ENCODE results near the gene COX17. TPM values are rescaled to one million over a fixed set of nuclear protein-coding genes. Genes with fewer than 3 reads are reported as not detected.

The COX17 gene
- total RNA-seq, 1 donor from 2014 or later, result 130 TPM

DNA sequence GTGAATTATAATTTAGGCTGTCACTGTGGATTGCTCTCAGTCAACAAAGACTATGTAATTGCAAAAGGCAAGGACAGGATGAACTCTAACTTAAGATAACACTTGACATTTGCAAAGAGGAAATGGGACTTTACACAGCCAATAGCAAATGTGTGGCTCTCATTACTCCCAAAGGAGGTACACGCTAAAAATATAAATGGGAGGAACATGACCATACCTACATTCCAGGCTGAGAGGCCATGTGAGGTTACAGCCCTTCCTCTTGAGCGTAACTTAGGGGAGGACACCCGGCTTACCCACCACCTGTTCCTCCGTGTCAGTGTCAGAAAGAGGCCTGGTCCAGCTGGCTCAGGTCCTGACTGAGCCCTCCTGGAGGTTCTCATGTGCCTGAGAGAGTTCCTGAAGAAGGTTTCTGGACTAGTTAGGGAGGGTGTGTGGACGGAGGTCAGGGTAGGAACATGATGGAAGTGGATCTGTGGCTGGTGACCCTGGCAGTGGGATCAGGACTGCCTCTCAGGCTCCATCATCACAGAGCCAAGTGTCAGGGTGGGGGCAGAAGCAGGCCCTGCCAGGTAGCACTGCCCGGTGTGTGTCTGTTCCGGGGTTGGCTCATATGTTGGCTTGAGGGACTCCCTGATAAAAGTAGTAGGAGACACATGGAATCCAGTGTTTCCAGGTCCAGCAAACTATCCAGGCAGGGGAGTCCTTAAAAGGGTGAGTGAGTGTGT, 24.7 kb downstream of the COX17 start:
- DNase-seq (ENCODE audit: low spot score), result no peak
- intact Hi-C loops (cut with DNase I), result loop anchor here (2.0 kb wide), 1 partner anchor 16 kb away; no protein-coding TSS in a partner anchor

DNA sequence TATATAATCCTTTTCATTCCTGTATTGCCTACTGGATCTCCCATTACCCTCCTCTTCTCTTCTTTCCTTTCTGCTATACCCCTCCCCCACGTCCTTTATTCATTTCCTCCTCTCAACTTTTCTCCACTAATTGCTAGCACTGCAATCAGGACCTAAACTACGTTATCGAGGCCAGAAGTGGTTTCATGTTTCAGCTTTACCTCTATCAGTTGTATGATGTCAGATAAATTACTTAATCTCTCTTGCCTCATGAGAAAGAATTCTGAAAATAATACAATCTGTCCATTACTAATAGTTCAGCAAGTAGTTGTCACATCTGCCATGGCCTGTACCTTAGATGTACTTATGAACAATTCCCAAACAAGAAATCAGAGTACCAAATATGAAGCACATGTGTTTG, 27.4 kb downstream of the COX17 start:
- intact Hi-C loops (cut with DNase I), result no loop called here
- DNase-seq (ENCODE audit: low spot score), result no peak

DNA sequence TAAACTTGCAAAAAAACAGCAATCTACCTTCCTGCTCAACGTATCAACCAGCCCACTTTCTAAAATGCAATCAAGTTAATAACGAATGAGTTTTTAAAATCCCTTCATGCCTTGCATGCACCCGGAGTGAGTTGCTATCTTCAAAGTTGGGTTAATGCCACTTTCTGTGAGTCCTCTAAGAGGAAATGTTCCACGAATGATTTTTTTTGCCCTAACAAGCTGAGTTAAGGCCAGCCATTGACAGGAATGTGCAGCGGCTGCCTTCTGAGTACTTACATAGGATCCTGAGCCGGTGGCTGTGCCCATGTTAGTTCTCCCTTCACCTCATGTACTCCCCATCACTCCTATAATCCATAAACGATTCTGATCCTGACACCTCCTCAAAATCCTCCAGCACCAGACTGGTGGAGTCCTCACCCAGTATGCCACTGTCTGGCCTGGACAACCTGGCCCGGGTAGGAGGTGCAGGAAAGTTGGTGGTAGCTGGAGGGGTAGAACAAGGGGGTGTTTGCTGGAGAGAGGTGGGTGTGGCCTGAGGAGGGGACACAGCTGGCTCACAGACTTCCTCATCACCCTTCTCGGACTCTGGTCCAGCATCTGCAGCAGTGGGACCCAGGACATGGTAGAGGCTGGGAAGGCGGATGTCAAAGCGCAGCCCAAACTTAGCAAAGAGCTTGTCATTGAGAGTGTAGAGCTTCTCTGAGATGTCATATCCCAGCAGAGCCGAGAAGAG, 29.2 kb downstream of the COX17 start:
- intact Hi-C loops (cut with DNase I), result no loop called here
- DNase-seq (ENCODE audit: low spot score), result no peak

DNA sequence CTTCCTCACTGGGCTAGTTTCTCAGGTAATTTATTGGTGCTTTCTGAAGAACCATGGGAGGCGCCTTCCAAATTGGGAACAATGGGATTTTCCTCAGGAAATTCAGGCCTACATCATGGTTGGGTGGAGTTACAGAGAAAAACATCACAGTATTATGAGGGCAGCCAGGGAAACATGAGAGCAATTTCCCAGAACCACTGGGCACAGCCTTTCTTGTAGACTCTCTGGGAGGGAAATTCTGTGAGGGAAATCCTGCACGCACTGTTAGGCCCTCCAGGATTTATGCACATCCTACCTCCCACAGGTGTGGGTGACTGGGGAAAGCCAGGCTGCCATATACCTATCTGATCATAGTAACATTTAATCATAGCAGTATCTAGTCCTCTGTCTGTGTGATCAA, 30.0 kb downstream of the COX17 start:
- DNase-seq (ENCODE audit: low spot score), result no peak
- intact Hi-C loops (cut with DNase I), result no loop called here

DNA sequence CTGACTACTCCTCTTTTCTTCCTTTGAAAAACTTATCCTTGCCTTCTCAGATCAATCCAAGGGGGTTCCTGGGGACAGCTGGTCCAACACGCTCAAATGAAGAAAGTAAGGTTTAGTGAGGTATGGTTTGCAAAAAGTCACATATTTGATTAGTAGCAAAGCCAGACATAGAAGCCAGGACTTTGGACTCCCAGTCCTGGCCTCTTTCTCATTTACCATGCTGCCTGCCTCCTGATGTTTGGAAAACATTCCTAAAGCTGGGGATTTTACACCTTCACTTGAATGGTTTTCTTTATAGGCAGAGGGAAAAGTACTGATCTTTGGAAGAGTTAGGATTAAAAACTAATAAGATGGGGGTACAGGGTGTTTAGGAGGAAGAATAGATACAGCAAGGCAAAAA, 31.4 kb downstream of the COX17 start:
- intact Hi-C loops (cut with DNase I), result no loop called here
- no peak for DNase-seq (ENCODE audit: low spot score)

DNA sequence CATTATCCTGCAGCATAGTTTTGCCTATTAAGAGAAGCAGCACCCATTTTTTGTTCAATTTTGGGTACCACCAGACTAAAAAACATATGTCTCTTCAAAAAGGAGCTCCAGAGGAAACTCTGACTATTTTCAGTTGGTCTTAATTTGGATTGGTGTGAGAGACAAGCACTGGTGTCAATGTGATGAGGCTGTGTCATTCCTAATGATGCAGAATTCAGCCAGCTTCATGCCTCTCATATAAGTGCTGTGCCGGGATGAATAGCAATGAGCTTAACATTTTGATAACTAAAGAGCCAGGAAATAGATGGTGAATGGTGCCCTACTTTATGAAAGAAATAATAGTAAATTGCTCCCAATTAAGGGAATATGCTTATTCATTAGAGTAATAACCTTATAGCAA, 32.7 kb downstream of the COX17 start:
- intact Hi-C loops (cut with DNase I), result no loop called here
- DNase-seq (ENCODE audit: low spot score), result no peak

DNA sequence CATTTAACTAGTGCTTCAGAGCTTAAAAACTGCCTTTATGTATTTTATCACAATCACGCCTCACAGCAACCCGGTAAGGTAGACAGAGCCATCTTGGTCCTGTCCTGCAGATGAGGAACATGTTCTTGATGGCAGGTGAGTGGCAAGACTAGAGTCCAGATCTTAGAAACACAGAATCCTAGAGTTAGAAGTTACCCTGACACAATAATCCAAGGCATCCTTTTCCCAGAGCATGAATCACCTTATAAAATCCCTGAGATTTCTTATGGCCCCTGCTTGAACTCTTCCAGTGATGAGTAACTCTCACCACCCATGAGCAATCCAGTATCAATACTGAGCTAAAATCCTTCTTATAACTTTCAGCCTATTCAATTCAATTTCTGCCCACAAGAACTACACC, 33.7 kb downstream of the COX17 start:
- intact Hi-C loops (cut with DNase I), result no loop called here
- DNase-seq (ENCODE audit: low spot score), result no peak

DNA sequence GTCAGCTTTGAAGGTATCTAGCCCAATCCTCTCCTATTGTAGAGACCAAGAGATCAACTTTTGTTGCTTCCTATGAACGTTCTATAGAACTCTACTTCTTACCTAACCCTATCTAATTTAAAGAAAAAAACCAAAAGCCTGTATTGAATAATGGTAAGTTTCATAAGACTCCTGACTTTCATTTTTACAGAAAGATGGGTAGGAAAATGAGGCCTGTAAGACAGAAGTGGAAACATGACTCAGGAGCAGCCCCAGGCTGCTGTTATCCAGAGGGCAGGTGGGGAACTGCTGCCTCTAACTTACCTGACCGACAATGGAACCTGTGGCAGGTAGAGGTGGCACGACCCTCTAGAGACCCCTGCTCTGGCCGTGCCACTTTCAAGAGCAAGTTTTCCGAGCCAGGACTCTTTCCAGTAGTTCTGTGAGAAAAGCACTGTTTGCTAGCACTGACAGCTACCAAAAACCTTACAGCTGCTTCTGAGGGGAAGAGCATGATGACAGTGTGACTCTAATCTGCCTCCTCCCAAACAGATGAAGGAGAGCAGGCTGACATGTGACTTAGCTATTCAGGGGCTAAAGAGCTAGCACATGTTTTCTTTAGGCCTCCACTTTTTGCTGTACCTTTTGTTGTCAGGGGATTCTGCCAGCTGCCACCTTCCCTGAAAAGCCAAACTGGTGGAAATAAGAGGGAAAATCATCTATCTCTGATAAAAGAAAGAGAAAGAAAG, 34.3 kb downstream of the COX17 start:
- DNase-seq (ENCODE audit: low spot score), result no peak
- intact Hi-C loops (cut with DNase I), result no loop called here

DNA sequence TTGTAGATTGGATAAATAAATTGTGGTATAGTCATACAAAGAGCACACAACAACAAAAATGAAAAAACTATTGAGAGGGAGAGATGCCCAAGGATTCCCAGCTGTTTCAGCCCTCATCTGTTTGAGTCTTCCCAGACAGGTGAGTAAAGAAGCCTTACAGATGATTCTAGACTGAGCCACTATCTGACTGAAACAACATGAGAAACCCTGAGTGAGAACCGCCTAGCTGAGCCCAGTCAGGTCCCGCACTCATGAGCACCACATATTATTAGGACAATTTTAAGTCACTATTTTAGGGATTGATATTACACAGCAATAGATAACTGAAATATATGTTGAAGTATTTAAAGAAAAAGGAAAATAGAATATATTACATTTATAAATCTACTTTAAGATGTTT, 35.8 kb downstream of the COX17 start:
- intact Hi-C loops (cut with DNase I), result no loop called here
- DNase-seq (ENCODE audit: low spot score), result no peak

DNA sequence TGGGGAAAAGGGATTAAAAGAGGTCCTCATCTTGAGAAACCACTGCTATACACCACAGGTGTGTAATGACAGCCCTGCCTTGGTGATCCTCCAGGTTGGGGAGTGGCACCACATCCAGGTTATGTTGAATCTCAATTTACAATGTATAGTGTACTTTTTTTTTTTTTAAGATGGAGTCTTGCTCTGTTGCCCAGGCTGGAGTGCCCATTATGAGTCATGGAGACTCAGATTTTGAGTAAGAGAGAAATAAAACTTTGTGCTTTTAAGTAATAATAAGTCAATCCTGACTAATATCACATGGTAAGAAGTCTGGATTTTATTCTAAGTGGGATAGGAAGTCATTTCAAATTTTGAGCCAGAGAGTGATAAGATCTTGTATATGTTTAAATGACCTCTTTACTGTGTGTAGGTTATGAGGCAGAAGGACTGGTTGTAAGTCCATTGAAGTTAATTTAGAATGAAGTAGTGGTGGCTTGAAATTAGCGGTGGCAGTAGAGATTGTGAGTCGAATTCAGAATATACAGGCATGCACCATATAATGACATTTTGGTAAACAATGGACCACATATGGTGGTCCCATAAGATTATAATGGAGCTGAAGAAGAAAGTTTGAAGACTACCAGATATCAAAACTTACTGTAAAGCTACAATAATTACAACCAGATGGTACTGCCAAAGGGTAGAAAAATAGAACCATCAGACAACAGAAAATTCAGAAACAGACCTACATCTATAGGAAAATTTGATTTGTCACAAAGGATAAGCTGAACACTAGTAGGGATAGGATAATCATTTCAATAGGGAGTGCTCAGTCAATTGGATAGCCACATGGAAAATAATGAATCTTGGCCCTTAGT, 37.5 kb downstream of the COX17 start:
- intact Hi-C loops (cut with DNase I), result loop anchor here (2.0 to 10.0 kb wide), 2 partner anchors 37 to 65 kb away; partner anchors contain the start of genes ADPRH and COX17
- DNase-seq (ENCODE audit: low spot score), result no peak

DNA sequence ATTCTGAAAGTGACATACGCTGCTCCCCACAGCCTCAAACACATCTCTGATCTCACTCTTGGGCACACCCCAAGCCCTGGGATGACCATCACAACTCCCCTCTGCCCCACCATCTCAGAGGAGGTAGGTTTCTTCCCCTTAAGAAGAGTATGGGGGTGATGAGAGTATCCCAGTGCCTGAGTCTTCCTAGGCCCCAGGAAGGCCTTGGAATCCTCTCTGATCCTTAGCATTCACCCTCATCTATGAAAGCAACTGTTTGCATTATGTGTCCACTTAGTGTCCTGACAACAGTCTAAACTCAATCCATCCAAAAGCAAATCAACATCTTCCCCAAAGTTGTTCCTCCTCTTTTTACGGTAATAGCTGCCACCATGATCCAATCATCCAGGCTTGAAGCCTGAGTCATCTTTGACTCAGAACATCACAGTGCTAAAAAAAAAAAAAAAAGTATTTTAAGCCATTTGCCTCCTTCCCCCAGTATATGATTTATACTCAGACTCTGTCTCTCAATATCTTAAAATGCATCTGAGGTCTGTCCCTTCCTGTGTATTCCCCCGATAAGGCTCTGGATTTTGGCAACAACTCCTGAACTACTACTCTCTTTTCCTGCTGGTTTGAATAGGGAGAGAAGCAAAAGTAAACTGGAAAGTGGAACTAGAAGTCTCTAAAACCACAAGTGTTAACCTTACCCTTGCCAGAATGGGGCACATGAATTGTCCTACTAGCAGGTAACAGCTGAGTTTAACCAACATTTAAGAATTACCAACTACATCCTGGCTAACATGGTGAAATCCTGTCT, 39.3 kb downstream of the COX17 start:
- DNase-seq (ENCODE audit: low spot score), result no peak
- intact Hi-C loops (cut with DNase I), result loop anchor here (2.0 to 10.0 kb wide), 3 partner anchors 15 to 63 kb away; partner anchors contain the start of genes ADPRH and COX17

DNA sequence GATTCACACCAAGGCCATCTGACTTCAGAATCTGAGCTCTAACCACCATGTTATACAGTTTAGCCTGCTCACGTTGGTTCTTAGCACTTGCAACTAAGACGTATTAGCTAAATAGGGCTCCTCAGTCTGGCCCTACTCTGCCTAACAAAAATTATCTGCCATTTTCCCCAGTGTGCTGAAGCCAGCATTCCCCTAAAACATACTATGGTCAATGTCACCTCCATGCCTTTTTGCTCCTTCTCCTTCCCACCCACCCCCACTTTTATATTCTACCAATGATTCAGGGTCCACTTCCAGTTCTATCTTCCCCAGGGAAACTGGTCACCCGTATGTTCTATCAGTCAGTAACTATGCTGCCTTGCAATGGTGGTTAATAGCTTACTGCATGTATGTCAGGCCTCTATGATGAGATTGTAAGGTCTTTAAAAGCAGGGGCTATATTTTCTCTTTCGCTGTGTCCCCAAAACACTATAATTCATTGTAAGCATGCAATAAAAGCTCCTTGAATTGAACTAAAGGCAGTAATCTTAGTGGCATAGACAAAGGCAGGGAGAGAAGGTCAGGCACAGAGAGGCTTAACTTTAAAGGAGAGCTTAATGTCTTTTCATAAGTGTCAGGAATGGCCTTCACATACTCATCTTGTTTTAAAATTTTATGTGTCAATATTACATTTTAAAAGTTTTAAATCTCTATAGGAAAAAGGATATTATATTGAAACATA, 40.2 kb downstream of the COX17 start:
- DNase-seq (ENCODE audit: low spot score), result no peak
- intact Hi-C loops (cut with DNase I), result loop anchor here (2.0 to 10.0 kb wide), 2 partner anchors 16 to 62 kb away; partner anchors contain the start of gene ADPRH

DNA sequence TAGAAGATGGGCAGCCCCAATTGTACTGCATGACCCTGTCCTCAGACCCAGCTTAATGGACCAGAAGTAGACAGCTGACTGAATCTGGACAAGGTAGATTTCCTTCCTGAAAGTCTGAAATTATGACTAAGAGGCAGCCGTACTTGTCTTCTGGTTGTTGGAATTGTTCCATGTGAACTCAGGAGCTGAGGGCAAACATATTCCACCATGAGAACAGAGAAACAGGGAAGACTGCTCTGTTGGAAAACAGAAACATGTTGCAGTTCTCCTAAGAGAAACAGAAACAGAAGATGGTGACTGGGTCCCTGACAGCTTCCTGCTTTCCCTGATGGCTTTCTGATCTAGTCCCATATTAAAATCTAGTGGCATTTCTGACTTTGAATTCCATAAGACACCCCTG, 41.0 kb downstream of the COX17 start:
- no peak for DNase-seq (ENCODE audit: low spot score)
- intact Hi-C loops (cut with DNase I), result loop anchor here (2.0 to 10.0 kb wide), 2 partner anchors 17 to 61 kb away; partner anchors contain the start of gene ADPRH

DNA sequence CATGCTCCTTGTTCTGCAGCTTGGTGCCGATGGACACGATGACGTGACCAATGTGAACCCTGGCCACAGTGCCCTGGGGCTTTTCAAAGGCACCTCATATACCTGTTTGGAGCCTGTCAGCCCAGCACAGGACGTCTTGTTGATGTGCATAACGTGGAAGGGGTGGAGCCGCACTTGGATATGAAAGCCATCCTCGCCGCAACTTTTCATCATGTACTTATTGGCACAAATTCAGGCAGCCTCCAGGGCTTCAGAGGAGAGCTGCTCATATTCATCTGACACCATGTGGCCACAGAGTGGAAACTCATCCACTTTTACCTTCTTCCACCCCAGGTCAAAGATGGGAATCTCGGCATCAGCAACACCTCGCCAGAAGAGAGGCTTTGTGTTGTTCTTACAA, 41.5 kb downstream of the COX17 start:
- no peak for DNase-seq (ENCODE audit: low spot score)
- intact Hi-C loops (cut with DNase I), result loop anchor here (2.0 to 10.0 kb wide), 3 partner anchors 17 to 61 kb away; partner anchors contain the start of gene ADPRH

DNA sequence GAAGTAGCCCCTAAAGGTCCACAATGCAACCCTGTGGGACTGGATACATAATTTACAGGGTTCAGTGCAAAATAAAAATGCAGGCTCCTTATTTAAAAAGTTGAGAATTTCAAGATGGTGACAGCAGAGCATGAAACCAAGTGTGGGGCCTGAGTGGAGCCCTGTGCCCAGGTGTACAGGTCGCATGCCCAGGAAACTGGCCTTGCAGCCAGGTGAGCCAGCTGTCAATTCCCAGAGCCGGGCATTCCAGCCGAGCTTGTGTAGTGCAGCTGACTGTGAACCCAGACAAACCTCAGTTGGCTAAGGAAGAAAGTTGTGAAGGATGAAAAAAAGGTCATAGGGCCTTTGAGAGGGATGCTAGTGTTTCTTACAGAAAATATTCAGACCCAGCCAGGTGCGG, 44.4 kb downstream of the COX17 start:
- DNase-seq (ENCODE audit: low spot score), result no peak
- intact Hi-C loops (cut with DNase I), result loop anchor here (10.0 kb wide), 1 partner anchor 58 kb away; the partner anchor contains the start of gene ADPRH

DNA sequence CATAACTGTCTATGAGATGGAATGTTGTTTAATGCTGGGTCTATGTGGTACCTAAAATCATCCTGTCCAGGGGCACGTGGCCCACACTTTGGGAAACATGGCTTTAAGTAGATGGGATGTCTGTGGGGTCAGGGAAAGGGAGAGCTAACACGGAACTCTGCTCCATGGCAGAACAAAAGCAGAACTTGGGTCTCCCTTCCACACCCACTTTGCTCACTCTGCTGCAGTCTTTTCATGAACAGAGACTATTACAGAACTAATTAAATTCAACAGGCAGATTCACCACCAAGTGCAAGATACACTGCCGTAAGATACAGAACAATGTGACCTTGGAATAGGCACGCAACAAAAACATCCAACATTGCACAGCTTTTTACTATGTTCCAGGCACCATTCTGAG, 45.0 kb downstream of the COX17 start:
- no peak for DNase-seq (ENCODE audit: low spot score)
- intact Hi-C loops (cut with DNase I), result loop anchor here (10.0 kb wide), 1 partner anchor 57 kb away; the partner anchor contains the start of gene ADPRH

DNA sequence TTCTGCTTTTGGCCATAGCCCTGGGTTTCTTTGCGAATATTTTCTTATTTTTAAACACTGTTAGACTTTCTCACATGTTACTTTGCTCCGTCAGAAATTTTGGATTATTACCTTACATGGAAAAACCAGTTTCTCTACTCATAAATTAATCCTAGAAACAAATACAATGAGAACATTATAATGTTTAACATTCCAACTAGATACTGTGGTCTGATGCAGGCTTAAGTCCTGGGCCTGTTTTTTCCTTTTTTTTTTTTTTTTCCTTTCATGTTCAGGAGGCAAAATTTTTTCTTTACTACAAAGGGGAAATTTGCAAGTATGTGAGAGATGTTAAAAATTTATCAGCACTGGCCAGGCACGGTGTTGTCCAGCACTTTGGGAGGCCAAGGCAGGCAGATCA, 45.7 kb downstream of the COX17 start:
- intact Hi-C loops (cut with DNase I), result loop anchor here (10.0 kb wide), 1 partner anchor 57 kb away; the partner anchor contains the start of gene ADPRH

More for the DNA sequence above, 45.7 kb downstream of the COX17 start:
- DNase-seq (ENCODE audit: low spot score), result no peak

All from cardiac septum (tissue), 1 donor.